ENCODE results near the gene C2orf74.
A peak's percentile ranks its signal among the peaks of the same experiment; 100 is the strongest.
"Not testable (repeated sequence)": the region's sequence is repeated elsewhere in the genome, so short reads cannot be mapped to it uniquely, and the experiment has no call there.

C2orf74 gene

GRCh38 chr2:61176755-61177726, 15.1 kb downstream of the C2orf74 start:
- peak; percentile 93 for DNase-seq

GRCh38 chr2:61177727-61178549, 15.9 kb downstream of the C2orf74 start:
- DNase-seq: peak; percentile 61

GRCh38 chr2:61178603-61179545, 16.9 kb downstream of the C2orf74 start:
- DNase-seq: no peak

GRCh38 chr2:61179701-61180639, 18.0 kb downstream of the C2orf74 start:
- peak; percentile 89 for DNase-seq

GRCh38 chr2:61180686-61181085, 18.7 kb downstream of the C2orf74 start:
- no peak for DNase-seq

- DNase-seq: no peak
Measured at GRCh38 chr2:61181382-61182058, 19.5 kb downstream of the C2orf74 start.

- no peak for DNase-seq
Measured at GRCh38 chr2:61182059-61182383, 20.0 kb downstream of the C2orf74 start.

- no peak for DNase-seq
Measured at GRCh38 chr2:61183795-61184194, 21.8 kb downstream of the C2orf74 start.

GRCh38 chr2:61184263-61184662, 22.3 kb downstream of the C2orf74 start:
- DNase-seq: no peak

- DNase-seq: no peak
Measured at GRCh38 chr2:61185231-61185728, 23.3 kb downstream of the C2orf74 start.

GRCh38 chr2:61187085-61187484, 25.1 kb downstream of the C2orf74 start:
- no peak for DNase-seq

- peak; percentile 33 for DNase-seq
Measured at GRCh38 chr2:61193670-61194561, 31.9 kb downstream of the C2orf74 start.

- DNase-seq: not testable (repeated sequence)
Measured at GRCh38 chr2:61194646-61195045, 32.7 kb downstream of the C2orf74 start.

- DNase-seq: no peak
Measured at GRCh38 chr2:61196671-61197070, 34.7 kb downstream of the C2orf74 start.

GRCh38 chr2:61205132-61205531, 43.1 kb downstream of the C2orf74 start:
- DNase-seq: no peak

- peak; percentile 40 for DNase-seq
Measured at GRCh38 chr2:61210332-61210981, 48.5 kb downstream of the C2orf74 start.

- no peak for DNase-seq
Measured at GRCh38 chr2:61214171-61214570, 52.2 kb downstream of the C2orf74 start.

Measured in hematopoietic multipotent progenitor cell treated with erythropoietin and hydrocortisone succinate and interleukin-3 and kit ligand, for 6 days (in vitro differentiated cells).